LNCaP clone FGC (cell line): ENCODE measurements around the gene RSPO3.

ENCODE experiments used
- DNase-seq: peaks from one replicate; pipeline ENCODE4 v3.0.0-alpha.2; 2011; ENCODE audit warnings: low read depth
- H3K4me3 ChIP-seq: 2 replicates; pipeline ENCODE4 v1.5.1; 2011; ENCODE audit warnings: mild to moderate bottlenecking, low read depth, low read length, control low read depth
- TF ChIP-seq, protein P1 (sequence below): IDR thresholded peaks from 2 replicates; pipeline ENCODE4 v1.5.1; 2012; ENCODE audit warnings: mild to moderate bottlenecking; ENCODE audit not compliant: control insufficient read depth, insufficient read depth; ENCODE audit errors: extremely low read depth

RSPO3 gene

DNA sequence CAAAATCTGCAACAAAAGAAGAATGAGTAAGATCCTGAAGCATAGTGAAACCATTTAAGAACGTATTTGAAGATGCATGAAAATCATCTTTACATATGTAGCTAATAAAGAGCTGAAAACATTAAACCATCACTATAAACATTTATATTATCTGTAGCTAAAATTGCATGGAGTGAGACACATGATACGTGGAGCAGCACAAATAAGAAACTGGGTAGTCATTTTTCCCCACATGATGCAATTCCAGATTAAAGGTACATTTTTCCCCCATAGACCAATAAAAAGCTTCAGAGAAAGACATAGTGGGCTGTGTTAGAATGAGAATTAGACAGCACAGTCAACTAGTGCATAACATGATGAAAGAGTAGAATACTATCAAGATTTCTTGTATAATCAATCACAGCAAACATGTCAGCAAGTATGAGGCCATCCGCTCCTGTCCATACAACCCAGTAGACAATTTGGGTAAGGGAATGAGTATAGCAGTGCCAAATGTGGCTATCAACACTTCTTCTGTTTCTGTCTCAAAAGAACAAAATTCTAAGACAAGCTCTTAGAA lies 67.0 kb downstream of the RSPO3 start:
- TF ChIP-seq, protein P1, sequence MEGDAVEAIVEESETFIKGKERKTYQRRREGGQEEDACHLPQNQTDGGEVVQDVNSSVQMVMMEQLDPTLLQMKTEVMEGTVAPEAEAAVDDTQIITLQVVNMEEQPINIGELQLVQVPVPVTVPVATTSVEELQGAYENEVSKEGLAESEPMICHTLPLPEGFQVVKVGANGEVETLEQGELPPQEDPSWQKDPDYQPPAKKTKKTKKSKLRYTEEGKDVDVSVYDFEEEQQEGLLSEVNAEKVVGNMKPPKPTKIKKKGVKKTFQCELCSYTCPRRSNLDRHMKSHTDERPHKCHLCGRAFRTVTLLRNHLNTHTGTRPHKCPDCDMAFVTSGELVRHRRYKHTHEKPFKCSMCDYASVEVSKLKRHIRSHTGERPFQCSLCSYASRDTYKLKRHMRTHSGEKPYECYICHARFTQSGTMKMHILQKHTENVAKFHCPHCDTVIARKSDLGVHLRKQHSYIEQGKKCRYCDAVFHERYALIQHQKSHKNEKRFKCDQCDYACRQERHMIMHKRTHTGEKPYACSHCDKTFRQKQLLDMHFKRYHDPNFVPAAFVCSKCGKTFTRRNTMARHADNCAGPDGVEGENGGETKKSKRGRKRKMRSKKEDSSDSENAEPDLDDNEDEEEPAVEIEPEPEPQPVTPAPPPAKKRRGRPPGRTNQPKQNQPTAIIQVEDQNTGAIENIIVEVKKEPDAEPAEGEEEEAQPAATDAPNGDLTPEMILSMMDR = no peak
- no peak for DNase-seq
- H3K4me3 ChIP-seq = no peak overlapping the region

DNA sequence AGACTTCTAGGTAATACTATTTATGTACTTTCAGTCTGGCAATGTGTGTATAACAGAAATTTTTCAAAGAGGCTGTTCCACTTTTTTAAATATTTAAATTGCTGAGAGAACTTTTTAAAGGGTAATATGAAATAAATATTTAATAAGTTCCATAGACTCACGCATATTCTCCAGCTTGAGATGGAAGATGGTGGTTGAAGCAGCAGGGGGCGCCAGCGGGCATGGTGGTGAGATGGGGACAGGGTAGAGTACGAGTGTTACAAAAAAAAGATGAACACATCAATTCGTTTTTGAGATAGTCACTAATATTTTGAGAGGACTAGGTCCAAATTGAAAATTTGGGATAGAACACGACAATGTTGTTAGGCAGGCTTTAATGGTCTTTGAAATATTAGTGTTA lies 68.4 kb downstream of the RSPO3 start:
- no peak for DNase-seq
- TF ChIP-seq, protein P1 = peak; percentile 72
- no peak overlapping the region for H3K4me3 ChIP-seq

DNA sequence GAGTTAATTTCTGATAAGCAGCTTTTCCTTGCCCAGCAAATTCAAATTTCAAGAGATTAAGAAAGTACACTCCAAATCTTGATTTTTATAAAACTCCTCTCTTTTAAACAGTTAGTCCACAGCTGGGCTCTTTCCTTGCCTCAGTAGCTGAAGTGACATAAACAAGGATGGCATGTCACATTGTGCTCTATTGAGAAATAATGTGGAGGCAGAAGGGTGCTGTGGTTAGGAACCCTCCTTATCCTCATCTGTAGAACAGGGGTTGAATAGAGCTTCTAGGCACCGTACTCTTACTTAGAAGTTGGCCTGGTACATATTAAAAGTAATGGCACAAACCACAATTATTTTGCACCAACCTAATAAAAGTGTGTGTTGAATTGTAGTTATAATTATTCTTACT lies 70.3 kb downstream of the RSPO3 start:
- H3K4me3 ChIP-seq = no peak overlapping the region
- DNase-seq = no peak
- TF ChIP-seq, protein P1 = no peak

DNA sequence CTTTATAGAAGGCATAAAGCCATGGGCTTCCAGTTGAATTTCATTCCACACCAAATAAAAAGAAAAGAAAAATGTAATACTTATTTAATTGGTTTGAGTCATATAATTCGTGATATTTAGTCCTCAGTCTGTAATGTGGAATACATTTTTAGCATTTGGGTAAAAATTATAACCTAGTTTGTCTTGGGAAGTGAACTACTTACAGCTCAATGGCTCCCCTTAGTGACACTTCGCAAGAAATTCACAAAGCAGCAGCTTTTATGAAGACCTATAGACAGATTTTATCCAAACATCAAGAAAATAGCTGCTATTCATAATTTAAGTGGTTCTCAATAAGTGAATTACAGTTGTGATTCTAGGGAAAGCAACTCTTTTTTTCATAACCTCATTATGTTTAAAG lies 72.1 kb downstream of the RSPO3 start:
- H3K4me3 ChIP-seq = no peak overlapping the region
- TF ChIP-seq, protein P1 = peak; percentile 61
- no peak for DNase-seq

DNA sequence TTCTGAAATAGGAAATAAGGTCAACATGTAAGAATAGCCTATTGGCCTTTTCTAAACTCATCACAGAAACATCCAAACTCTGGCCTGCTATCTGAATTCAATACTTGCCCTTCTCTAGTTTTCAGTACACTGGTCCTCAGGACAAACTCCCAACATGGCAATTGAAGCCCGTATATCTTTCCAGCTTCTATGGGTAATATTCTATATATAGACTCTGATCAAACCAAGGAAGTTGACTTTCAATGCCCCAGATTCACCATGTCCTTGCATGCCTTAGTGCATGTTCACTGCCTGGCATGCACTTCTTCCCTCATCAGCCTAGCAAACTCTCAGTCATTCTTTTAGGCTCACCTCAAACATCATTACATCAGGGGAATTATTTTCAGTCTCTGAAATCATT lies 73.2 kb downstream of the RSPO3 start:
- no peak for DNase-seq
- TF ChIP-seq, protein P1 = no peak

DNA sequence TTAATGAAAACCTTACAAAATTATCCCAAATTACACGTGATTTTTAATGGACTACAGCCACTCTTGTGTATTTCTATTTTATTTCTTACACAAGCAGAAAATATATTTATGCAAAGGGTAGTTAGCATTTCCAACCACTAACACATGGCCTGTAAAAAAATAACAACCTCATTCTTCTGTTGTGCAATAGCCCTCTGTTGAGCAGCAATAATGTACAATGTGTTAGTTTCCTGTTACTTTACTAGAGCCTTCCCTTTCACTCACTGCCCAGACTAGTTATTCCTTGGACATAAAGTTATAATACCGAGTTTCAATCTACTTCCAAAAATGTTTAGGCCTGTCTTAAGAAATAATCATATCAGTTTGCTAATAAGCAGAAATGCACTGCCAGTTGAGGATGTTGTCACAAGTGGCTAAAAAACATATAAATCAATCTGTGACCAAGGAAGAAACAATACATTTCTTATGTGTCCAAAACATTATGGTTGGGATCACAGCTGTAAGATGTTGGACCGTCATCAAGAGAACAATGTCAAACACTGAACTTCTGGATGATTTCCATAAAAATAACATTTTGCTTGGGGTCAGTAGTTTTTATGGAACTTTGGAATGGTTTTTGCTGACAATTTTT lies 74.6 kb downstream of the RSPO3 start:
- TF ChIP-seq, protein P1 = no peak
- no peak for DNase-seq
- H3K4me3 ChIP-seq = no peak overlapping the region

More for the DNA sequence above, 73.2 kb downstream of the RSPO3 start:
- no peak overlapping the region for H3K4me3 ChIP-seq

DNA sequence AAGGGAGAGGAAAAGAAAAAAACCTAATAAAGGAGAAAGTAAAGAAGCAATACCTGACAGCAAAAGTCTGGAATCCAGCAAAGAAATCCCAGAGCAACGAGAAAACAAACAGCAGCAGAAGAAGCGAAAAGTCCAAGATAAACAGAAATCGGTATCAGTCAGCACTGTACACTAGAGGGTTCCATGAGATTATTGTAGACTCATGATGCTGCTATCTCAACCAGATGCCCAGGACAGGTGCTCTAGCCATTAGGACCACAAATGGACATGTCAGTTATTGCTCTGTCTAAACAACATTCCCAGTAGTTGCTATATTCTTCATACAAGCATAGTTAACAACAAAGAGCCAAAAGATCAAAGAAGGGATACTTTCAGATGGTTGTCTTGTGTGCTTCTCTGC lies 77.4 kb downstream of the RSPO3 start:
- TF ChIP-seq, protein P1 = no peak
- no peak for DNase-seq
- no peak overlapping the region for H3K4me3 ChIP-seq
